GM19035 (cell line): ENCODE results near the gene SCYGR6.
A peak's percentile ranks its signal among the peaks of the same experiment; 100 is the strongest.
"Not testable (repeated sequence)": the region's sequence is repeated elsewhere in the genome, so short reads cannot be mapped to it uniquely, and the experiment has no call there.

Experiments used
- ATAC-seq: cut with Tn5 transposase; IDR thresholded peaks from one replicate; pipeline ENCODE4 v1.9.1; 2021; ENCODE audit not compliant: unreplicated experiment

The SCYGR6 gene

DNA sequence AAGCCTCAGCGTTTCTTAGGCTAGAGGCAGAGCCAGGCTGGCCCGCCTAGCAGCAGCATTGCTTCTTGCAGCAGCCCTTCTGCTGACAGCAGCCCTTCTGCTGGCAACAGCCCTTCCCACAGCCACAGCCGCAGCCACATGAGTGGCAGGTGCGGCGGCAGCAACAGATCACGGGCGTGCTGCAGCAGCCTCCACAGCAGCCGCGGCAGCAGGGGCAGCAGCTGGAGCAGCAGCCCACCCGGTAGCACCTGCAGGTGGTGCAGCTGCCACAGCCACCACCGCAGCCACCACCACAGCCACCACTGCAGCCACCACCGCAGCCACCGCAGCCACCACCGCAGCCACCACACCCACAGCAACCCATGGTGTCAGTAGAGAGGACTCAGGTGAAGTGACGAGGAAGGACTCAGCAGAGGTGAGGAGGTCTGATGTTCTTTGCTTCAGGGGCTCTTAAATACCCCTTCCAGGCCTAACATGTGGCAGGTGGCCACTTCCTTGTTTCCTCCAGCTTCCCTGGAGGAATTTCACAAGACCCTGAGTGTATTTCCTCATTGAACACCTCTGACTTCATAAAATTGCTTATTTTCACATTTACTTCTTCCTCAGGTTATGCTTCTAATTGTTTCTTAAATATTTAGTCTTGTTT is at the start of gene SCYGR6:
SCYGR6 (minus strand) TSS at position 364 of the 646 bp plus-strand sequence; CDS start at position 364, 0 bp downstream.
- no peak for ATAC-seq

DNA sequence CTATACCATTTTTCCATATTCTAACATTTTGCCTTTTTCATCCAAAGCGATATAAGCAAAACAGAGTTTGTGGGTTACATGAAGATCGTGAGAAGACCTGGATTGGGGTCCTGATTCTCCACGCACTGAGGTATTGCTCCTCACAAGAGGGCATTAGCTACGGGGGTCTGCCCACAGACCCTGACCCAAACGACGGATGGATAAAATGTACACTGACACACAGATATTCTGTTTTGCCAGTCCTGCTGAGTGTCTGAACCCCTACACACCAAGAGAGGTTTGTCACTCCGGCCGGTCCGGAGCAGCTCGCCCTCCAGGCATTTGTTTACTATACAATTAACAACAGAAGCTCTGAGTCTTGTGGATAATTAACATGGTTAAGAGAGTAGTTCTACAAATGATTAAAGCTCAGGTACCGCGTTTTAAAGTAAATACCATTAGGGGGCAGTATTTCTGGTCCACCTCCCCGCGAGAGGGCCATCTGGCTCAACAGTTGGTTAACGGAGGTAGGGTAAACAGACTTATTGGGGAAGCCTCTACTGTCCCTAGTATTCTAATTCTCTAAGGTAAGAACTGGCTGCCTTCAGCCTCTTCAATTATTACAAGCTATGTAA is 49.6 kb upstream of the SCYGR6 start:
- no peak for ATAC-seq

DNA sequence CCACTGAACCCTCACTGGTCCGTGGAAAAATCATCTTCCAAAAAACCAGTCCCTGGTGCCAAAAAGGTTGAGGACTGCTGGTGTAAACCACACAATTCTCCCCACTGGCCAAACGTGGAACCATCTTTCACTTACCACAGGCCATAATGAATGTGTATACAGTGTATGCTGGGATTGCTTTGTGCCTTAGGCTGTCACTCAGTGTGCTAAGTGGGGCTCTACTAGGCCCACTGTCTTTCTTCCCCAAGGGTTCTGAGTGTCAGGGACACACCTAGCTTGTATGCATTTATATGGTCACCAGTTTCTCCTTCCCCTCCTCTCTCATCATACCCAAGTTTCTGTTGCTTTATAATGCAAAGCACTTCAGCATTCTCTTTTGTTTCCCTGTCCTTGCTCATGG is 48.4 kb upstream of the SCYGR6 start:
- no peak for ATAC-seq

DNA sequence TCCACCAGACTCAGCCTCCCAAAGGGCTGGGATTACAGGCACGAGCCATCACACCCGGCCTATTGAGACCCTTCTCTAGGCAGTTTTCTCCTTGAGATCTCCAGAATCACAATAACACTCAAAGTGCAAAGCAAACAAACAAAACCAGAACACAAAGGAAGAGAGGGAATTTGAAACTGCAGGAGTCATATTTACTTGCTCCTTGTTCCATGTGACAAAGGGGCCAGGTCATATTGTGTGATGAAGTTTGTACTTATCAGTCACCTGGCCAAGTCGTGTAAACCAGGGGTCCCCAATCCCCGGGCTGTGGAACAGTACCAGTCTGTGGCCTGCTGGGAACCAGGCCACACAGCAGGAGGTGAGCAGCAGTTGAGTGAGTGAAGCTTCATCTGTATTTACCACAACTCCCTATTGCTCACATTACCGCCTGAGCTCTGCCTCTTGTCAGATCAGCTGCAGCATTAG is 47.7 kb upstream of the SCYGR6 start:
- ATAC-seq, result no peak

GRCh38 chr2:227767830-227768229 is 43.3 kb upstream of the SCYGR6 start:
- ATAC-seq, result no peak

GRCh38 chr2:227766373-227766883 is 41.9 kb upstream of the SCYGR6 start:
- peak; percentile 98 for ATAC-seq

DNA sequence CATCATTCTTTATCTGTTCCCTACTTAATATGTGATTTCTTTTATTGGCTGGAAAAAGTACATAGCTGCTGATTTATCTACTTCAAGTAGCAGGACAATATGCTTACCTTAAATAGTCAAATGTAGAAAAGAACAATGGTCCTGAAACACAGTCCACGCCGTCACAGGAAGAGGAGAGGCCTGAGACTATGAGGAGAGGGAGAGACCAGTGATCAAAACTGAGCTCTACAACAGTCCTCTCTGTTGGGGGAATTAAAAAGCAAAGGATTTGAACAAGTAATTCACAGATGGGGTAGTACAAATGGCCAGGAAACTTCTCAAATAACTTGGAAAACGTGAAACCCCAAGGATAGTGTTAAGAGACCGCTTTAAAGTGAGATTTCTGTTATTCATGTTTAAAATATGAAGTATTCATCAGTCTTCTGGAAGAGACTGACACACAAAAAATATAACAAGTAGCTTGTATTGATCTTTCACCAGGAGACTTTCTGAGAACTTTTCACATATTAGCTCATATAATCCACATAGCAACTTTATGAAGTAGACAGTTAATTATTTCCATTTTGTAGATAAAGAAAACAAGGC is 41.3 kb upstream of the SCYGR6 start:
- no peak for ATAC-seq

- ATAC-seq, result no peak
Measured at GRCh38 chr2:227761740-227762476, 37.4 kb upstream of the SCYGR6 start.

- ATAC-seq, result no peak
Measured at GRCh38 chr2:227759411-227760118, 35.0 kb upstream of the SCYGR6 start.

DNA sequence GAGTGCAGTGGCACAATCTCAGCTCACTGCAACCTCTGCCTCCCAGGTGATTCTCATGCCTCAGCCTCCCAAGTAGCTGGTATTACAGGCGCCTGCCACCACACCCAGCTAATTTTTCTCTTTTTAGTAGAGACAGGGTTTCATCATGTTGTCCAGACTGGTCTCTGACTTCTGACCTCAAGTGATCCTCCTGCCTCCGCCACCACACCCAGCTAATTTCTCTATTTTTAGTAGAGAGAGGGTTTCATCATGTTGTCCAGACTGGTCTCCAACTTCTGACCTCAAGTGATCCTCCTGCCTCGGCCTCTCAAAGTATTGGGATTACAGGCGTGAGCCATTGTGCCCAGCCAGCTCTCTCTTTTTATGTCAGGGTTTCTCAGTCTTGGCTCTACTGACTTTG is 31.7 kb upstream of the SCYGR6 start:
- not testable (repeated sequence) for ATAC-seq

GRCh38 chr2:227748079-227748478 is 23.5 kb upstream of the SCYGR6 start:
- no peak for ATAC-seq

- ATAC-seq, result no peak
Measured at GRCh38 chr2:227745594-227745993, 21.0 kb upstream of the SCYGR6 start, which contains the start of gene SCYGR8. Gene SCYGR8 (plus strand): TSS chr2:227745894. CDS start chr2:227745894, 0 bp downstream.

DNA sequence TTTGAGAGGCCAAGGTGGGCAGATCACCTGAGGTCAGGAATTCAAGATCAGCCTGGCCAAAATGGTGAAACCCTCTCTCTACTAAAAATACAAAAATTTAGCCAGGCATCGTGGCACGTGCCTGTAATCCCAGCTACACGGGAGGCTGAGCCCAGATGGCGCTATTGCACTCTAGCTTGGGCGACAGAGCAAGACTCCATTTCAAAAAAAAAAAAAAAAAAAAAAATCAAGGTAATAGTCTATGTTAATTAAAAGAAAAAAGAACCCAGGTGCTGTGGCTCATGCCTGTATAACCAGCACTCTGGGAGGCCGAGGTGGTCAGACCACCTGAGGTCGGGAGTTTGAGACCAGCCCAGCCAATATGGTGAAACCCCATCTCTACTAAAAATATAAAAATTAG is 16.1 kb upstream of the SCYGR6 start:
- ATAC-seq, result not testable (repeated sequence)

DNA sequence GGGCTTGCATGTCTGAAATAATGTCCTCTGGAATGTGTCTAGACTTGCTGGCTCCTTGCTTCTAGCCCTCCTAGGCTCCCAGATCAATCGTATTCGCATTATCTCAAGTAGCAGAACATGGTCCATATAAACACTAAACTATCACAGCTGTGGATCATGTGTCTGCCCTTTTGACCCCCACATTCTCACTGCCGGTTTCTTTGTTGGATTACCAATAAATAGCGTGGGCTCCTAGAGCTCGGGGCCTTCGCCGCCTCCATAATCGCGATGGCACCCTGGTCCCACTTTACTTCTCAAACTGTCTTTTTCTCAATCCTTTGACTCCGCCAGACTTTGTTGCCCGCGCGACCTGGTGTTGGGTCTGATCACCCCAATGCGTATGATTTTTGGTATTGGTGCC is 14.8 kb upstream of the SCYGR6 start:
- ATAC-seq, result no peak

DNA sequence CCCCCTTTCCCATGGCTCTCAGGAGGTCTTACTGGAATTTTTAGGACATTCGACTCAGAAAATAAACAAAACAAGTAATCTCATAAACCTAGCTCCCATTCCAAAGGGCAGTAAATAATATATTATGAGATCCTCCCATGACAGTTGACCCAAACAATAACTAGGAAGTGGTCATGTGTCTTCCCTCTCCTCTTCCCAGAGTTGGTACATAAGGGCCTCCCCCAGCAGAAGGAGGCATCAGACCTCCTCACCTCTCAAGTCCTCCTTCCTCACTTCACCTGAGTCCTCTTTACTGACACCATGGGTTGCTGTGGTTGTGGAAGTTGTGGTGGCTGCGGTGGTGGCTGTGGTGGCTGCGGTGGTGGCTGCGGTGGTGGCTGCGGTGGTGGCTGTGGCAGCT is 3.5 kb upstream of the SCYGR6 start, which contains the start of gene SCYGR7:
SCYGR7 (plus strand) TSS at position 301 of the 400 bp plus-strand sequence; CDS start at position 301, 0 bp downstream.
- no peak for ATAC-seq

DNA sequence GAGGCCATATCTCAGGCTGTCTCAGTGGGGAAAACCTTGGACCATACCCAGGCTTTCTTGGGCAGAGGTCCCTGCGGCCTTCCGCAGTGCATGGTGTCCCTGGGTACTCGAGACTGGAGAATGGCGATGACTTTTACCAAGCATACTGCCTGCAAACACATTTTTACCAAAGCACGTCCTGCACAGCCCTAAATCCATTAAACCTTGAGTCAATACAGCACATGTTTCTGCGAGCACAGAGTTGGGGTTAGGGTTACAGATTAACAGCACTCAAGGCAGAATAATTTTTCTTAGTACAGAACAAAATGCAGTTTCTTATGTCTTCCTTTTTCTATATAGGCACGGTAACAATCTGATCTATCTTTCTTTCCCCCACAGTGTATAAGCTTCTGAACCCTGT is 1.7 kb downstream of the SCYGR6 start:
- ATAC-seq, result not testable (repeated sequence)

- no peak for ATAC-seq
Measured at GRCh38 chr2:227720680-227721079, 3.9 kb downstream of the SCYGR6 start.

DNA sequence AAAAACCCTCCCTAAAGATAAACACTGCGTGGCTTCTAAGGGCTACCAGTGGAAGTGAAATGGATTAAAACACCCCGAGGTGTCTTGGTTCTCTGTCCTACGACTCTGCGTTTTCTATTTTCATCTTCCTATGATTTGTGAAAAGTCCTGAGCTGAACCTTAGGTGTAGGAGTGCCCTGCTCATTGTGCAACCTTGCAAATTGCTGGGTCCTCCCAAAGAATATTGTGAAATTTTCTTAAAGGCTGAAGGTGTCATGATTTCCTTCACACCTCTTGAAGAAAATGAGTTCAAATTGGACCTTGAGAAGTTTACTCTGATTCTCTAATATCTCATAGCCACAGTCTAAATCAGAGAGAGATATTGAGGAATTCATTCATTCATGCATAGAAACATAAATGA is 4.9 kb downstream of the SCYGR6 start:
- no peak for ATAC-seq

- ATAC-seq, result no peak
Measured at GRCh38 chr2:227717687-227718567, 6.6 kb downstream of the SCYGR6 start, which contains the start of gene SLC19A3. Gene SLC19A3 (minus strand): TSS chr2:227718028. CDS start chr2:227702318, 15,710 bp downstream.
